ENCODE data around the gene HELT.
"Not testable (repeated sequence)": the region's sequence is repeated elsewhere in the genome, so short reads cannot be mapped to it uniquely, and the experiment has no call there.

HELT gene

DNA sequence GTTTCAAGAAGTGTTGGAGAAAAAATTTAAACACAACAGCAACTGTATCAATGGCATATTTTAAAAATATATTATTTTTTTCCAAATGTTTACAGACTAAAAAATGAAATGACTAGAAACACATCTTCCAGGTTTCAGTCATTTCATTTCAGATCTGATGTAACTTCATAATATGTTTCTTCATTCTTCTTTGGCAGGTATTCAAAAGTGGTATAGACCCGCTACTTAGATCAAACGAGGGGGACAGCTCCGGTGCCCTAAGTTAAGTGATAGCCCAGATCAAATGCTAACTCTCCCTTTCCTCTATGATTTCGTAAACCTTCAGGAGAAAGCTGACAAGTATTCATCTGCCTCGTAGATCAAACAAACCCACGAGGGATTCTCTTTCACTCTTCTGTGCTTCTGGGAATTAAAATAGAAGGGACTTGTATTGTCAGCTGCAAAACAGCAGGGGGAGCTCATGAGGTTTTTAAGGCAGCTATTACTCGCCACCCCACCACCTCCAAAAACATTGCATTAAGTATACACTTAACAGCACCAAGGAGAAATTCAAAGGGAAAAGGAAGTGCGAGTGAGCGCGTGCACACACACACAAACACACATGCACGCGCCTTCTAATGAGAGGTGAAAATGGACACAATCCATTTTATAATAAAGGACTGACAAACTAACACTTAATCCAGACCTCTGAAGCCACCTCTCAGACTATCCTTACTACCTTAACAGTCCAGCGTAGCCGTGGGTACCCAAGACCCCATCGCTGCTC, 21.4 kb downstream of the HELT start:
- peak; percentile 3 for DNase-seq

DNA sequence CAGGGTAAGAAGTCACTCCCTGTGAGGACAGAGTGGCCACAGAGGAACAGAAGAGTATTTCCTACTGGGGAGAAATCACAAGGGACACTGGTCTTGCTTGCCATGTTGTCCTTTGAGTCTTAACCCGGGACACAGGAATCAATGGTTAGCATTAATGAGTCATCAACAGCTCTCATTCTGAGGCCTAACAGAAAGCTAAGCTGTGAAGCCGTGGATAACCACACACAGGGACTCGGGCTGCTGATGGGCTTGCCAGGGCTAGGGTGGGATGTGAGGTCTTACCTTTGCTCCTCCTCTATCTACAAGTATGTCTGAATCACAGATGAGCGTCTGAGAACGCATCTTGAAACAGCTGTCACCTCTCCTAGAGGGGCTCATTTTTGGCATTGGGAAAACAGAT, 22.2 kb downstream of the HELT start:
- no peak for DNase-seq

DNA sequence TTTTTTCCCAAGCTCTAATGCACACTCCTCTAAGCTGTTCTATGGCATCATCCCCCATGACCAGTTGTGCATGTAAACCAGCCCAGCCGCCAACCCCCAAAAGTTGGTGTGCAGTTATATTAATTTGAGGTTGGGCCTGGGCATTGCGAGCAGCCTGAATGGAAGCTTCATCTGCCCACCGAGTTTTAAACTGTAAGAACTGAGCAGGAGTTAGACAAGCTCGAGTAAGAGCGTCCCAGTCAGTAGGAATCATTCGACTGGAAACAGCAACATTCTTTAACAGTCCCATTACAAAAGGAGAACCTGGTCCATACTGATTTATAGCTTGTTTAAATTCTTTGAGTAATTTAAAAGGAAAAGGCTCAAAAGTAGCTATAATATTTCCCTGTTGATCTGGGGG, 32.0 kb downstream of the HELT start:
- not testable (repeated sequence) for DNase-seq

DNA sequence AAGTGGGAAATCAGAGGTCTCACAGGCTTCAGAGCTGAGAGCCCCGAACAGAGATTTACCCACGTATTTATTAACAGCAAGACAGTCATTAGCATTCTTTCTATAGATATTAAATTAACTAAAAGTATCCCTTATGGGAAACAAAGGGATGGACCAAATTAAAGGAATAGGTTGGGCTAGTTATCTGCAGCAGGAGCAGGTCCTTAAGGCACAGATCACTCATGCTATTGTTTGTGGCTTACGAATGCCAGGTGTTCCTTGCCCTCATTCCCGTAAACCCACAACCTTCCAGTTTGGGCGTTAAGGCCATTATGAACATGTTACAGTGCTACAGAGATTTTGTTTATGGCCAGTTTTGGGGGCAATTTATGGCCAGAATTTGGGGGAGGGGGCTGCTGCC, 33.0 kb downstream of the HELT start:
- DNase-seq: not testable (repeated sequence)

DNA sequence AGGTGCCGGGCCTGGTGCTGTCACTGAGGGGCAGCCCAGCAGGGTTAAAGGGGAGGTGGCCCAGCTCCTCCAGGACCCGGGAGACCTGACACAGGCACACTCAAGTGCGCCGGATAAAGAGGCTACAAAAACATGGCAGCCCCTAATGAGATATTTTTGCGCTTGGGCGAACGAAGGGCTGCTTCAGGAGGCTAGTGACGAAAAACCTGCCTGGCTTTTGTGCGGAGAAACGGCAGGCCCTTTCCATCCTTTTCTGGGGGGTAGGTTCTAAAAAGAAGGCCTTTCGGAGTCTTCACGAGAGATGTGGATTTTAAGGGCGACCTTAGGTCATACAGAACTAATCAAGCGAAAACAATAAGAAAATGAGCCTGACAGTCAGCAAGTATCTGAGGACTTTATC, 35.5 kb downstream of the HELT start:
- DNase-seq: no peak

DNA sequence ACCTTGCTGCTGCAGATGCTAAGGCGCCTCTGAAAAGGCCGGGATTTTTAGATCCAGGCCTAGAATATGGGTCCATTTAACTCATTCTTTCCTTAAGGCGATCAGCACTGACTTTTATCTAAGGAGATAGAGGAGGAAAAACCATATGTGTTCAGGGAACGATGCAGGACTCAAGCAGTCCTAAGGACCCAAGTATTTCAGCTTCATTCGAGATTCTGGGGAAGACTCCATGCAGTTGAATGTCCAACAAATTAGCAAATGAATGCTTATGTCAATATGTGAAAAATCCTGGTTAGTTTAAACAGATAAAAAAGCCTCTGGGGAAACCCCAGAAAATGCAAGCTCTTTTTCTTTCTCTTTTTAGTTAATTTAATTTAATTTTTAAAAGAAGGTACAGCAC, 36.0 kb downstream of the HELT start:
- DNase-seq: no peak

DNA sequence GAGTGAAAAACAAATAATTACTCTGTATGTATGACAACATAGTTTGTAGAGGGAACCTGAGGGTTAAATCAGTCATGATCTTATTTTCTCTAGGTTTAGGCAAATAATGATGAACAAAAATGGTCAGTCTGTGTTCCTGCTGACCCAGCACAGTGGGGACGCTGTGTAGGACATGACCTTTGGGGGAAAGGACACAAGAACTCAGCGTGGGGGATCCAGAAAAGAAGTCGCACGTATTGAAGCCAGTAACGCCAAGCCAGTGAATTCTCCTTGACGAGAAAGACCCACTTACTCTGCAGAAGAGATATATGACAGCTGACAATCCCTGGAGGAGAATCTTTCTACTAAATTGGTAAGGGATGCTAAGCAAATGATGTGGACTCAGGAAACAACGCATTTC, 36.6 kb downstream of the HELT start:
- no peak for DNase-seq

DNA sequence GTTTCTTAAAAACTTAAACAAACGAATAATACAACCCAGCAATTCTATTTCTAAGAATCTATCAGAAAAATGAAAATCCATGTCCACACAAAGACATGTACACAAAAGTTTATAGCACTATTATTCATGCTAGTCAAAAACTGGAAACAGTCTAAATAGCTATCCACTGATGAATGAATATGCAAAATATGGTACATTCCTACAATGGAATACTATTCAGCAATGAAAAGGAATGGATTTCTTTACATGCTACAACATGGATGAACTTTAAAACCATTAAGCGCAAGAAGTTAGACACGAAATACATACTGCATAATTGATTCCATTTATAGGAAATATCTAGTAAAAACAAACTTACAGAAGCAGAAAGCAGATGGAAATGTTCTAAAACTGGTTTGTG, 43.3 kb downstream of the HELT start:
- DNase-seq: no peak

DNA sequence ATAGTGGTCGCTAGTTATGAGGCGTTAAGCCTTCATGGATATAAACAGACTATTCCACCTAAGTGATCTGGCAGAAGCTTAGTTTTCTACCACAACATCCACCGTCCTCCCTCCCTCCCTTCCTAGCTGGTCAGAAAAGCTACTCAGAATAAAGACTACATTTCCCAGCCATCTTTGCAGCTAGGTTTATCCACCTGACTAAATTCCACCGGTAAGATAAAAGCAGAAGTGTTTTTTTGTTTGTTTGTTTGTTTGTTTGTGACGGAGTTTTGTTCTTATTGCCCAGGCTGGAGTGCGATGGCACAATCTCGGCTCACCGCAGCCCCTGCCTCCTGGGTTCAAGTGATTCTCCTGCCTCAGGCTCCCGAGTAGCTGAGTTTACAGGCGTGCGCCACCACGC, 44.3 kb downstream of the HELT start:
- DNase-seq: no peak

DNA sequence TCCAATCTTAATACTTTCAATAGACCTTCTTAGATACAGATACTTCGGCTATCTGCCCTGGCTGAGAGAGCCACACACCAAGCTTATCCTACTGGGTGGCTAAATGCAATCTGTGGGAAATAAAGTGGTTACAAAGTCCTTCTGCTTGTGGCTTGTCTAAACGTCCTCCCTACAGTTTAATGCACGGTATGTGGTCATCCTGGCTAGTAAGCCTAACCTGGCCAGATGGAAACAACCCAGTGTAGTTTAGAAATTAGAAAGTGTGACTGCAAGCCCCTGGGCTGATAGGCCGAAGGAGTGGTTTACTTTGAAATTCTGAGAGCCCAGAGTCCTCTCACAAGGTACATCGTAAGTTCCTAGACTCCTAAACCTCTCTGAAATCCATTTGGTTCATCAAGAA, 47.9 kb downstream of the HELT start:
- DNase-seq: no peak

DNA sequence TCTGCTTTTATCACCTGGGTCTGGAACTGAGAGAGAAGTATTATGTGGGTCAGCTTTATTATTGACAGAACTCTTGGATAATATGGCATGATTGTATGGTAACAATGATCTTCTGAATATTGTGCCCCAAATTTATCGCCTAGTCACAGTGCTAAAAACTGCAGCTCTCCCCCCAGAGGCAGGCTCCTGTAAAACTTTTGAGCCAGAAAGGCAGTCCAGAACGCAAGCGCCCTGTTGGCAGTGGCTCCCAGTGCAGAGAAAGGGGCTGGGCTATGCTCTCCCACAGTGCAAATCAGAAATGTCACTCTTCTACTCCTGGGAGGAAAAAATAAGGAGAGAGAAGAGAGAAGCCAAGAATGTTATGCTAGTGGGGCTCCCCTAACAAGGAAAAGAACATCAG, 50.5 kb downstream of the HELT start:
- DNase-seq: no peak

Data from NCI-H187 treated with DMSO at 0.1 percent for 48 hours (cell line).